ENCODE results near the gene CNIH2.

GRCh38 chr11:66265531-66266377, 12.2 kb upstream of the CNIH2 start:
- TF ChIP-seq CTCF (IDR thresholded peaks at IDR 0.05; ENCODE audit: low read length) = no peak
- no peak for TF ChIP-seq EZH2phosphoT487 (IDR thresholded peaks at IDR 0.05; ENCODE audit: low read length)
- no peak for TF ChIP-seq EZH2 (optimal IDR thresholded peaks at IDR 0.05; ENCODE audit: low read depth, low read length)

Measured in MM.1S (cell line).